Body of pancreas (tissue), 4 donors: ENCODE data around the gene KIF18B. TPM values are rescaled to one million over a fixed set of nuclear protein-coding genes. Genes with fewer than 3 reads are reported as not detected.

Experiments used
- ATAC-seq: fragments of 150-250 bp; one replicate; pipeline ENCODE4 v1.9.1; 2016
- DNase-seq, 4 donors: peaks; one replicate each; pipeline ENCODE4 v3.0.0-alpha.2; 2019
- H3K27ac ChIP-seq, 4 donors: fragments of 200-600 bp; sonication (generic); 1 replicate in 3 of 4; 2 replicates in 1 of 4; pipeline versions ENCODE4 v1.5.1 to v1.6.1; 2016 to 2019; ENCODE audit warnings: mild to moderate bottlenecking in 1 of 4, mixed read lengths in 1 of 4, moderate library complexity in 1 of 4
- H3K27me3 ChIP-seq, 2 donors: fragments of 200-600 bp; sonication (generic); one replicate each; pipeline ENCODE4 v1.6.0; 2016; ENCODE audit warnings: mild to moderate bottlenecking in 1 of 2
- H3K36me3 ChIP-seq, 2 donors: fragments of 200-600 bp; sonication (generic); replicated peaks in 1 of 2; 2 replicates each; pipeline ENCODE4 v1.5.1; 2016; ENCODE audit warnings: low read depth in 2 of 2; ENCODE audit not compliant: insufficient read depth in 1 of 2
- H3K4me1 ChIP-seq: fragments of 200-600 bp; sonication (generic); one replicate; pipeline ENCODE4 v1.6.0; 2016
- H3K4me3 ChIP-seq, 2 donors: fragments of 200-600 bp; sonication (generic); 1 replicate in 1 of 2; 2 replicates in 1 of 2; pipeline ENCODE4 v1.5.1; 2016 to 2019
- H3K9me3 ChIP-seq, 3 donors: fragments of 200-600 bp; sonication (generic); 1 replicate in 2 of 3; 2 replicates in 1 of 3; pipeline ENCODE4 v1.5.1; 2016
- CTCF ChIP-seq, 7 experiments: fragments of 450-650 bp in 4 of 7; fragments of 200-600 bp in 3 of 7; sonication (generic) in 3 of 7; IDR thresholded peaks; one replicate each; pipeline ENCODE4 v1.5.1; 2016 to 2019; ENCODE audit warnings: antibody characterized with exemption in 7 of 7
- POLR2A ChIP-seq, 3 donors: fragments of 450-650 bp; IDR thresholded peaks; one replicate each; pipeline ENCODE4 v1.6.1; 2016; ENCODE audit warnings: antibody characterized with exemption in 3 of 3, mild to moderate bottlenecking in 2 of 3
- WGBS, 2 donors: methylation state at CpG; one replicate each; pipeline ENCODE4 v1.1.5; 2017; 5-methylcytosine and 5-hydroxymethylcytosine counted together
- intact Hi-C: fragments of 100-400 bp; cut with DNase I; formaldehyde crosslinking; loops from one replicate; pipeline ENCODE4 v1.15.1; 2023
- total RNA-seq, 2 donors: library from RNA; depleted of rRNA; stranded (reverse); fragments of >200 nt; gene quantifications; one replicate each; pipeline ENCODE4 v1.1.0, GENCODE V29; 2016

KIF18B gene
- total RNA-seq, 2 donors from 2014 or later: 0.26 TPM; not detected in 1

- ATAC-seq (no peak), DNase-seq (no peak)
- H3K27me3 ChIP-seq: no peaks in the 10 kb centered on the region
- H3K4me3 ChIP-seq: no peak overlapping the region
- intact Hi-C loops: no loop called here
- H3K4me1 ChIP-seq: peaks cover under 1% of the 10 kb centered on the region
- TF ChIP-seq POLR2A (IDR thresholded peaks at IDR 0.05) (no peak), CTCF (IDR thresholded peaks at IDR 0.05) (no peak)
- H3K36me3 ChIP-seq: no peaks in the 10 kb centered on the region
- no peak overlapping the region for H3K27ac ChIP-seq
- 58 to 69% methylated on average over 8 to 9 of the region's 9 CpGs for WGBS, 2 donors
- no peaks in the 10 kb centered on the region for H3K9me3 ChIP-seq
Observed at GRCh38 chr17:44905006-44906000, 42.3 kb downstream of the KIF18B start.

- DNase-seq (no peak), ATAC-seq (no peak)
- Histone ChIP-seq H3K27me3 (no peaks in the 10 kb centered on the region), H3K4me3 (no peak overlapping the region), H3K4me1 (peaks cover 7% of the 10 kb centered on the region), H3K27ac (no peak overlapping the region), H3K9me3 (no peaks in the 10 kb centered on the region), H3K36me3 (no peaks in the 10 kb centered on the region)
- intact Hi-C loops: no loop called here
- 74 to 85% methylated on average over 8 to 35 of the region's 35 CpGs for WGBS, 2 donors
- no peak for TF ChIP-seq CTCF (IDR thresholded peaks at IDR 0.05)
Observed at GRCh38 chr17:44904001-44904984, 43.3 kb downstream of the KIF18B start.

GRCh38 chr17:44903012-44903685 lies 44.4 kb downstream of the KIF18B start:
- TF ChIP-seq POLR2A (IDR thresholded peaks at IDR 0.05) (no peak), CTCF (IDR thresholded peaks at IDR 0.05) (no peak)
- WGBS, 2 donors: 64 to 67% methylated on average over 8 of the region's 8 CpGs
- Histone ChIP-seq H3K4me1 (peaks cover 12% of the 10 kb centered on the region), H3K27me3 (no peaks in the 10 kb centered on the region), H3K4me3 (no peak overlapping the region), H3K9me3 (no peaks in the 10 kb centered on the region), H3K27ac (no peak overlapping the region), H3K36me3 (no peaks in the 10 kb centered on the region)
- no peak for ATAC-seq
- DNase-seq: no peak
- intact Hi-C loops: no loop called here

- Histone ChIP-seq H3K36me3 (no peaks in the 10 kb centered on the region), H3K27me3 (no peaks in the 10 kb centered on the region), H3K9me3 (no peaks in the 10 kb centered on the region), H3K27ac (no peak overlapping the region), H3K4me1 (peaks cover 18% of the 10 kb centered on the region), H3K4me3 (no peak overlapping the region)
- no peak for DNase-seq
- ATAC-seq: no peak
- intact Hi-C loops: no loop called here
- TF ChIP-seq CTCF (IDR thresholded peaks at IDR 0.05) (no peak), POLR2A (IDR thresholded peaks at IDR 0.05) (no peak)
- 70 to 76% methylated on average over 5 to 16 of the region's 17 CpGs for WGBS, 2 donors
Observed at GRCh38 chr17:44902135-44902760, 45.3 kb downstream of the KIF18B start.
